HepG2 (cell line): ENCODE data around the gene FOXA1. TPM values are rescaled to one million over a fixed set of nuclear protein-coding genes. Genes with fewer than 3 reads are reported as not detected.

Source experiments
- ATF1 ChIP-seq: IDR thresholded peaks from 2 replicates; pipeline ENCODE4 v1.6.1; 2016; ENCODE audit warnings: mild to moderate bottlenecking, control low read depth
- ATRX ChIP-seq: sonication (generic); formaldehyde crosslinking; IDR thresholded peaks from 2 replicates; pipeline ENCODE4 v1.4.0; 2020; ENCODE audit warnings: missing genetic modification reagents, borderline replicate concordance
- GZF1 ChIP-seq: sonication (generic); formaldehyde crosslinking; IDR thresholded peaks from 2 replicates; pipeline ENCODE4 v1.5.1; 2020; ENCODE audit warnings: mild to moderate bottlenecking, missing genetic modification reagents
- HDAC1 ChIP-seq: sonication (generic); formaldehyde crosslinking; IDR thresholded peaks from 2 replicates; pipeline ENCODE4 v1.5.1; 2020; ENCODE audit warnings: mild to moderate bottlenecking, missing genetic modification reagents
- HMG20A ChIP-seq: IDR thresholded peaks from 2 replicates; pipeline ENCODE4 v1.6.1; 2016; ENCODE audit warnings: borderline replicate concordance
- HOXD1 ChIP-seq: sonication (generic); formaldehyde crosslinking; IDR thresholded peaks from 2 replicates; pipeline ENCODE4 v1.5.0; 2020; ENCODE audit warnings: missing genetic modification reagents
- IRF2 ChIP-seq: IDR thresholded peaks from 2 replicates; pipeline ENCODE4 v1.6.1; 2018; ENCODE audit warnings: missing genetic modification reagents, missing compliant biosample characterization
- MXD3 ChIP-seq: IDR thresholded peaks from 2 replicates; pipeline ENCODE4 v1.6.1; 2016; ENCODE audit warnings: mild to moderate bottlenecking, missing biosample characterization, missing genetic modification reagents
- PHF5A ChIP-seq: IDR thresholded peaks from one replicate; pipeline ENCODE4 v1.6.1; 2018; ENCODE audit warnings: low read depth, missing genetic modification reagents; ENCODE audit not compliant: unreplicated experiment
- SMC3 ChIP-seq: IDR thresholded peaks from 2 replicates; pipeline ENCODE4 v1.6.1; 2011; ENCODE audit warnings: low read length, improper control_type of control experiment
- SRY ChIP-seq: sonication (generic); formaldehyde crosslinking; IDR thresholded peaks from 2 replicates; pipeline ENCODE4 v1.8.0; 2022; ENCODE audit warnings: mild to moderate bottlenecking, missing genetic modification reagents
- ZBTB40 ChIP-seq, 2 experiments: fragments of 450-650 bp in 1 of 2; sonication (generic) in 1 of 2; formaldehyde crosslinking in 1 of 2; IDR thresholded peaks; 2 replicates each; pipeline versions ENCODE4 v1.6.1 to v1.8.0; 2016 to 2022; ENCODE audit warnings: antibody characterized with exemption in 1 of 2, mild to moderate bottlenecking in 1 of 2, missing genetic modification reagents in 1 of 2
- ZFP90 ChIP-seq: sonication (generic); formaldehyde crosslinking; IDR thresholded peaks from 2 replicates; pipeline ENCODE4 v1.8.0; 2022; ENCODE audit warnings: missing genetic modification reagents, mild to moderate bottlenecking, inconsistent platforms, borderline replicate concordance
- ZNF143 ChIP-seq: sonication (generic); formaldehyde crosslinking; IDR thresholded peaks from 2 replicates; pipeline ENCODE4 v1.4.0; 2020; ENCODE audit warnings: missing genetic modification reagents
- ZNF629 ChIP-seq: sonication (generic); formaldehyde crosslinking; conservative IDR thresholded peaks from 2 replicates; pipeline ENCODE4 v1.5.0; 2020; ENCODE audit warnings: missing genetic modification reagents
- ZNF644 ChIP-seq: IDR thresholded peaks from 2 replicates; pipeline ENCODE4 v1.6.1; 2016; ENCODE audit warnings: low read depth
- ZNF674 ChIP-seq: sonication (generic); formaldehyde crosslinking; IDR thresholded peaks from 2 replicates; pipeline ENCODE4 v1.5.0; 2020; ENCODE audit warnings: low read depth, mild to moderate bottlenecking, missing genetic modification reagents
- ZNF724P ChIP-seq: sonication (generic); formaldehyde crosslinking; IDR thresholded peaks from 2 replicates; pipeline ENCODE4 v1.8.0; 2022; ENCODE audit warnings: missing genetic modification reagents, borderline replicate concordance
- ZSCAN20 ChIP-seq: sonication (generic); formaldehyde crosslinking; IDR thresholded peaks from 2 replicates; pipeline ENCODE4 v1.4.0; 2020; ENCODE audit warnings: missing genetic modification reagents, mild to moderate bottlenecking, borderline replicate concordance
- polyA plus RNA-seq, 8 experiments: library from polyadenylated mRNA; depleted of rRNA in 3 of 8; stranded (reverse) in 7 of 8; unstranded in 1 of 8; fragments of >200 nt; fragmentation: Illumina TruSeq in 4 of 8; extraction: Trizol in 4 of 8; gene quantifications; 2 replicates each; pipeline versions ENCODE4 v1.2.1 to v1.2.3, GENCODE V29; 2011 to 2016; ENCODE audit warnings: low read depth in 4 of 8, missing spikeins in 1 of 8, mixed read lengths in 1 of 8; ENCODE audit not compliant: insufficient read depth in 1 of 8
- total RNA-seq, 5 experiments: library from RNA; depleted of rRNA; stranded (reverse); fragments of >200 nt; fragmentation: Illumina TruSeq; extraction: Trizol; gene quantifications; 2 replicates each; pipeline ENCODE4 v1.2.3, GENCODE V29; 2016; ENCODE audit warnings: low read depth in 1 of 5
- TF ChIP-seq, protein P1 (sequence below): sonication (generic); formaldehyde crosslinking; IDR thresholded peaks from 2 replicates; pipeline ENCODE4 v1.8.0; 2022; ENCODE audit warnings: mild to moderate bottlenecking, missing genetic modification reagents, moderate library complexity

The FOXA1 gene
- total and polyA plus RNA-seq, 2 of the 13 experiments (the other 11 are each of a cell fraction or from before 2014, with no cell fraction given), result 43.4 to 58.6 TPM

GRCh38 chr14:37594971-37595808, at the start of gene FOXA1, which contains the start of gene TTC6 (continued):
- TF ChIP-seq ZBTB40 (IDR thresholded peaks at IDR 0.05), result no peak
- TF ChIP-seq ZBTB40 (CRISPR knock-in tag; IDR thresholded peaks at IDR 0.05), result no peak; the same call in 1 of the 2 replicates
- TF ChIP-seq ZNF143 (CRISPR knock-in tag), result no peak
- no peak for TF ChIP-seq PHF5A (CRISPR knock-in tag)
- TF ChIP-seq ZNF724P (CRISPR knock-in tag), result 0 out of 2 replicates have a peak, but pooled peaks have one; percentile 10
- no peak for TF ChIP-seq ATRX (CRISPR knock-in tag)
- no peak for TF ChIP-seq HDAC1 (CRISPR knock-in tag)
- no peak for TF ChIP-seq ATF1 (CRISPR knock-in tag)
- TF ChIP-seq ZSCAN20, result 0 out of 2 replicates have a peak, but pooled peaks have one; percentile 13
- no peak for TF ChIP-seq GZF1 (CRISPR knock-in tag)
- no peak for TF ChIP-seq ZFP90 (CRISPR knock-in tag)
- 0 out of 2 replicates have a peak, but pooled peaks have one; percentile 5 for TF ChIP-seq ZNF674
- peak; percentile 35; the same call in 1 of the 2 replicates for TF ChIP-seq IRF2 (CRISPR knock-in tag)
- no peak; the same call in 1 of the 2 replicates for TF ChIP-seq HOXD1 (CRISPR knock-in tag)
- TF ChIP-seq SRY (CRISPR knock-in tag), result peak; percentile 25; the same call in 1 of the 2 replicates
- no peak for TF ChIP-seq SMC3
- no peak for TF ChIP-seq ZNF644 (CRISPR knock-in tag)
- TF ChIP-seq, protein P1, sequence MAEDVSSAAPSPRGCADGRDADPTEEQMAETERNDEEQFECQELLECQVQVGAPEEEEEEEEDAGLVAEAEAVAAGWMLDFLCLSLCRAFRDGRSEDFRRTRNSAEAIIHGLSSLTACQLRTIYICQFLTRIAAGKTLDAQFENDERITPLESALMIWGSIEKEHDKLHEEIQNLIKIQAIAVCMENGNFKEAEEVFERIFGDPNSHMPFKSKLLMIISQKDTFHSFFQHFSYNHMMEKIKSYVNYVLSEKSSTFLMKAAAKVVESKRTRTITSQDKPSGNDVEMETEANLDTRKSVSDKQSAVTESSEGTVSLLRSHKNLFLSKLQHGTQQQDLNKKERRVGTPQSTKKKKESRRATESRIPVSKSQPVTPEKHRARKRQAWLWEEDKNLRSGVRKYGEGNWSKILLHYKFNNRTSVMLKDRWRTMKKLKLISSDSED, result no peak
- TF ChIP-seq MXD3 (CRISPR knock-in tag), result peak; percentile 78
- TF ChIP-seq ZNF629 (CRISPR knock-in tag), result peak; percentile 57
- TF ChIP-seq HMG20A (CRISPR knock-in tag), result no peak
